ENCODE results near the gene MROH2A. TPM values are rescaled to one million over a fixed set of nuclear protein-coding genes. Genes with fewer than 3 reads are reported as not detected.
A peak's percentile ranks its signal among the peaks of the same experiment; 100 is the strongest.

Gene MROH2A
- total and polyA plus RNA-seq, 8 donors, result 1.1 to 4.0 (median 1.4) TPM; not detected in 5

GRCh38 chr2:233828546-233829192 is 50.5 kb downstream of the MROH2A start:
- Histone ChIP-seq H3K27ac (no peak overlapping the region), H3K9me3 (peaks cover 0 to 8% (median 0%) of the 10 kb centered on the region in 4 donors), H3K36me3 (no peaks in the 10 kb centered on the region), H3K4me1 (peaks cover 0 to 6% (median 2%) of the 10 kb centered on the region in 4 donors), H3K4me3 (no peak overlapping the region), H3K27me3 (peaks cover 0 to 6% (median 0%) of the 10 kb centered on the region in 3 donors)
- WGBS, 5 donors, result 74 to 88% (median 83%) methylated on average over 11 to 24 of the region's 24 CpGs
- peak in 1 of 2 donors; percentile 16 for DNase-seq
- TF ChIP-seq CTCF (IDR thresholded peaks at IDR 0.05), result no peak
- intact Hi-C loops (cut with DNase I; ENCODE audit: low total_unique reads), result no loop called here

GRCh38 chr2:233829193-233830110 is 51.3 kb downstream of the MROH2A start:
- WGBS, 5 donors, result 80 to 89% (median 88%) methylated on average over 15 of the region's 15 CpGs
- H3K9me3 ChIP-seq, result peaks cover 0 to 8% (median 0%) of the 10 kb centered on the region in 4 donors
- TF ChIP-seq POLR2A (IDR thresholded peaks at IDR 0.05), result no peak
- TF ChIP-seq EP300 (IDR thresholded peaks at IDR 0.05), result no peak
- intact Hi-C loops (cut with DNase I; ENCODE audit: low total_unique reads), result no loop called here
- H3K4me1 ChIP-seq, result peaks cover 0 to 6% (median 2%) of the 10 kb centered on the region in 4 donors
- no peak overlapping the region for H3K27ac ChIP-seq
- H3K27me3 ChIP-seq, result peaks cover 0 to 6% (median 0%) of the 10 kb centered on the region in 3 donors
- DNase-seq, result peak in 1 of 2 donors; percentile 15
- no peak overlapping the region for H3K4me3 ChIP-seq
- no peaks in the 10 kb centered on the region for H3K36me3 ChIP-seq

GRCh38 chr2:233830111-233830802 is 52.1 kb downstream of the MROH2A start:
- Histone ChIP-seq H3K36me3 (no peaks in the 10 kb centered on the region), H3K9me3 (peaks cover 0 to 8% (median 0%) of the 10 kb centered on the region in 4 donors), H3K27me3 (peaks cover 0 to 6% (median 0%) of the 10 kb centered on the region in 3 donors), H3K27ac (no peak overlapping the region), H3K4me1 (peaks cover 0 to 6% (median 2%) of the 10 kb centered on the region in 4 donors), H3K4me3 (no peak overlapping the region)
- intact Hi-C loops (cut with DNase I; ENCODE audit: low total_unique reads), result no loop called here
- 90 to 96% (median 93%) methylated on average over 6 of the region's 6 CpGs for WGBS, 5 donors
- TF ChIP-seq CTCF (IDR thresholded peaks at IDR 0.05) (no peak), POLR2AphosphoS5 (IDR thresholded peaks at IDR 0.05) (no peak), POLR2A (IDR thresholded peaks at IDR 0.05) (no peak), EP300 (IDR thresholded peaks at IDR 0.05) (no peak)
- DNase-seq, result peak in 1 of 2 donors; percentile 15

- H3K4me3 ChIP-seq, result no peak overlapping the region
- intact Hi-C loops (cut with DNase I; ENCODE audit: low total_unique reads), result no loop called here
- H3K27ac ChIP-seq, result no peak overlapping the region
- peak in 1 of 2 donors; percentile 24 for DNase-seq
- peaks cover 0 to 6% (median 2%) of the 10 kb centered on the region in 4 donors for H3K4me1 ChIP-seq
- peaks cover 0 to 6% (median 0%) of the 10 kb centered on the region in 3 donors for H3K27me3 ChIP-seq
- H3K9me3 ChIP-seq, result peaks cover 0 to 5% (median 0%) of the 10 kb centered on the region in 4 donors
- H3K36me3 ChIP-seq, result peaks cover 0 to 5% (median 0%) of the 10 kb centered on the region in 4 donors
- TF ChIP-seq POLR2A (IDR thresholded peaks at IDR 0.05), result no peak
- TF ChIP-seq POLR2AphosphoS5 (IDR thresholded peaks at IDR 0.05), result no peak
- TF ChIP-seq CTCF (IDR thresholded peaks at IDR 0.05), result no peak
- TF ChIP-seq EP300 (IDR thresholded peaks at IDR 0.05), result no peak
- 51 to 78% (median 77%) methylated on average over 9 to 14 of the region's 14 CpGs for WGBS, 5 donors
Observed at GRCh38 chr2:233831011-233831721, 53.0 kb downstream of the MROH2A start.

Data from stomach (tissue), 9 donors.